Astrocyte (in vitro differentiated cells and primary cell): ENCODE results near the gene HAPLN2. TPM values are rescaled to one million over a fixed set of nuclear protein-coding genes. Genes with fewer than 3 reads are reported as not detected.

Experiments used
- DNase-seq: peaks from one replicate; pipeline ENCODE4 v3.0.0-alpha.2; 2010; ENCODE audit warnings: low read depth
- FAIRE-seq: peaks from 2 replicates; lab custom pipeline; 2011; peaks lifted over from hg19 to GRCh38; lab: Jason Lieb, UNC
- H2AFZ ChIP-seq: 2 replicates; pipeline ENCODE4 v1.6.0; 2012; ENCODE audit warnings: low read depth, low read length, inconsistent platforms
- H3K27ac ChIP-seq: 2 replicates; pipeline ENCODE4 v1.5.1; 2011; ENCODE audit warnings: low read depth, low read length, inconsistent platforms
- H3K27me3 ChIP-seq: 2 replicates; pipeline ENCODE4 v1.6.0; 2011; ENCODE audit warnings: low read length, inconsistent platforms; ENCODE audit not compliant: insufficient read depth
- H3K36me3 ChIP-seq: 2 replicates; pipeline ENCODE4 v1.5.1; 2011; ENCODE audit warnings: low read length, inconsistent platforms; ENCODE audit not compliant: insufficient read depth
- H3K4me1 ChIP-seq: 2 replicates; pipeline ENCODE4 v1.5.1; 2011; ENCODE audit warnings: low read length, inconsistent platforms; ENCODE audit not compliant: insufficient read depth
- H3K4me2 ChIP-seq: 2 replicates; pipeline ENCODE4 v1.6.0; 2012; ENCODE audit warnings: low read length, inconsistent platforms
- H3K4me3 ChIP-seq: 2 replicates; pipeline ENCODE4 v1.5.1; 2011; ENCODE audit warnings: low read depth, mild to moderate bottlenecking, low read length, inconsistent platforms; ENCODE audit not compliant: insufficient read depth
- H3K79me2 ChIP-seq: 2 replicates; pipeline ENCODE4 v1.6.0; 2012; ENCODE audit warnings: mild to moderate bottlenecking, low read length, inconsistent platforms; ENCODE audit not compliant: insufficient read depth
- H3K9ac ChIP-seq: 2 replicates; pipeline ENCODE4 v1.6.0; 2012; ENCODE audit warnings: mild to moderate bottlenecking, low read length, inconsistent platforms
- H3K9me3 ChIP-seq: 2 replicates; pipeline ENCODE4 v1.5.1; 2012; ENCODE audit warnings: low read depth, mild to moderate bottlenecking, low read length, inconsistent platforms; ENCODE audit not compliant: insufficient read depth
- H4K20me1 ChIP-seq: 2 replicates; pipeline ENCODE4 v1.6.0; 2012; ENCODE audit warnings: low read length, inconsistent platforms; ENCODE audit not compliant: insufficient read depth
- H3K27ac Mint-ChIP-seq: one replicate; pipeline ENCODE4 v1.8.0; 2021; ENCODE audit warnings: mild to moderate bottlenecking, mixed read lengths; ENCODE audit not compliant: unreplicated experiment
- H3K27me3 Mint-ChIP-seq: one replicate; pipeline ENCODE4 v1.8.0; 2021; ENCODE audit warnings: low read depth, mixed read lengths; ENCODE audit not compliant: unreplicated experiment
- H3K36me3 Mint-ChIP-seq: one replicate; pipeline ENCODE4 v1.8.0; 2021; ENCODE audit warnings: low read depth, mixed read lengths; ENCODE audit not compliant: unreplicated experiment
- H3K4me1 Mint-ChIP-seq: one replicate; pipeline ENCODE4 v1.8.0; 2021; ENCODE audit warnings: low read depth, mixed read lengths; ENCODE audit not compliant: unreplicated experiment
- H3K4me3 Mint-ChIP-seq: one replicate; pipeline ENCODE4 v1.8.0; 2021; ENCODE audit warnings: mild to moderate bottlenecking, moderate library complexity, mixed read lengths; ENCODE audit not compliant: unreplicated experiment
- H3K9me3 Mint-ChIP-seq: one replicate; pipeline ENCODE4 v1.8.0; 2021; ENCODE audit warnings: mild to moderate bottlenecking, mixed read lengths; ENCODE audit not compliant: unreplicated experiment
- EZH2 ChIP-seq: IDR thresholded peaks from 2 replicates; pipeline ENCODE4 v1.6.1; 2012; ENCODE audit warnings: mild to moderate bottlenecking, low read length, inconsistent platforms; ENCODE audit not compliant: insufficient read depth
- total RNA-seq: library from RNA; stranded (reverse); gene quantifications from 2 replicates; pipeline ENCODE4 v1.2.1, GENCODE V29; 2021
- TF ChIP-seq, protein P1 (sequence below): IDR thresholded peaks from 2 replicates; pipeline ENCODE4 v1.5.1; 2011; ENCODE audit warnings: low read depth, mild to moderate bottlenecking, inconsistent platforms, low read length, moderate library complexity; ENCODE audit not compliant: insufficient read depth

HAPLN2 gene
- total RNA-seq, 1 donor from 2014 or later = not detected

DNA sequence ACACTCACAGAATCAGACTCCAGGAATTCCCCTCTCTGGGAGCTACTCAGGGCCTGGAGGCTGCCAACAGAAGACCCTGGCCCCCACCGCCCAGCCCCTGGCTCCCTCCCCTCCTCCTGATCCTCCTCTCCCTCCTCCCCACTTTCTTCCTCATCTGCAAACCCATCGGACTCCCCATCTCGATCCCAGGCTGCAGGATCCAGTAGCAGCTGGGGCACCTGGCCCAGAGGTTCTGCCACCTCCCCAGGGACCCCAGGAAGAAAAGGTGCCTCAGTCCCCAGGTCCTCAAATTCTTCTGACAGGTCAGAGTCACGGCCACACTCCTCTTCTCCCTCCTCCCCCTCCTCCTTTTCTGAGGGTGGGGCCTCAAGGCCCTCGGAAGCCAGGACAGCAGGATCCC, 50.6 kb downstream of the HAPLN2 start:
- Histone ChIP-seq H3K9me3 (no peaks in the 10 kb centered on the region), H3K36me3 (peaks cover 17% of the 10 kb centered on the region), H3K27ac (no peak overlapping the region), H3K4me1 (peaks cover 34% of the 10 kb centered on the region), H3K79me2 (peaks cover 14% of the 10 kb centered on the region), H3K9ac (no peak overlapping the region), H4K20me1 (peaks cover 22% of the 10 kb centered on the region), H3K4me3 (no peak overlapping the region), H3K27me3 (no peaks in the 10 kb centered on the region), H2AFZ (no peak overlapping the region), H3K4me2 (no peak overlapping the region)
- DNase-seq (no peak), FAIRE-seq (no peak)
- H3K4me1 Mint-ChIP-seq = peaks cover 69% of the 10 kb centered on the region
- no peak for TF ChIP-seq EZH2
- TF ChIP-seq, protein P1, sequence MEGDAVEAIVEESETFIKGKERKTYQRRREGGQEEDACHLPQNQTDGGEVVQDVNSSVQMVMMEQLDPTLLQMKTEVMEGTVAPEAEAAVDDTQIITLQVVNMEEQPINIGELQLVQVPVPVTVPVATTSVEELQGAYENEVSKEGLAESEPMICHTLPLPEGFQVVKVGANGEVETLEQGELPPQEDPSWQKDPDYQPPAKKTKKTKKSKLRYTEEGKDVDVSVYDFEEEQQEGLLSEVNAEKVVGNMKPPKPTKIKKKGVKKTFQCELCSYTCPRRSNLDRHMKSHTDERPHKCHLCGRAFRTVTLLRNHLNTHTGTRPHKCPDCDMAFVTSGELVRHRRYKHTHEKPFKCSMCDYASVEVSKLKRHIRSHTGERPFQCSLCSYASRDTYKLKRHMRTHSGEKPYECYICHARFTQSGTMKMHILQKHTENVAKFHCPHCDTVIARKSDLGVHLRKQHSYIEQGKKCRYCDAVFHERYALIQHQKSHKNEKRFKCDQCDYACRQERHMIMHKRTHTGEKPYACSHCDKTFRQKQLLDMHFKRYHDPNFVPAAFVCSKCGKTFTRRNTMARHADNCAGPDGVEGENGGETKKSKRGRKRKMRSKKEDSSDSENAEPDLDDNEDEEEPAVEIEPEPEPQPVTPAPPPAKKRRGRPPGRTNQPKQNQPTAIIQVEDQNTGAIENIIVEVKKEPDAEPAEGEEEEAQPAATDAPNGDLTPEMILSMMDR = no peak
- peaks cover 24% of the 10 kb centered on the region for H3K36me3 Mint-ChIP-seq
- H3K4me3 Mint-ChIP-seq = no peak overlapping the region
- no peaks in the 10 kb centered on the region for H3K9me3 Mint-ChIP-seq
- H3K27me3 Mint-ChIP-seq = no peaks in the 10 kb centered on the region
- no peak overlapping the region for H3K27ac Mint-ChIP-seq

DNA sequence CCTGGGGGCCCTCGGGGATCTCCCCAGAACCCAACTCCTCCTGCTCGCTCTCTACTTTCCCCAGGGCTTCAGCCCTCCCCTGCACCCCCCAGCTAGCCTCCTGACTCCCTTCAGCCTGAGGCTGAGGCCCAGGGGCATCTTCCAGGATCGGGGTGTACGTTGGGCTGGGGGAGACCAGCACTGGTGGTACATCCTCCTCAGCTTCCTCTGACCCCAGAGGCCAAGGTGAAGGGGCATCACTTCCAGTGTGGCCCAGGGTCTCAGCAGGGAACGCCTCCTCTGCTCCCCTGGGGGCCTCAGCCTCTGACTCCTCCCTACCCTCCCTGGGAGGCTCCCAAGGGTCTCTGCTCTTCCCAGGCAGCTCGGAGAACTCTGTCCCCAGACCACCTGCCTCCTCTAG, 51.1 kb downstream of the HAPLN2 start:
- no peak overlapping the region for H3K4me3 Mint-ChIP-seq
- no peaks in the 10 kb centered on the region for H3K27me3 Mint-ChIP-seq
- DNase-seq (no peak), FAIRE-seq (no peak)
- Histone ChIP-seq H3K79me2 (peaks cover 19% of the 10 kb centered on the region), H3K27ac (no peak overlapping the region), H3K4me2 (no peak overlapping the region), H4K20me1 (peaks cover 28% of the 10 kb centered on the region), H3K4me1 (peaks cover 34% of the 10 kb centered on the region), H3K4me3 (no peak overlapping the region), H2AFZ (no peak overlapping the region), H3K9ac (no peak overlapping the region), H3K27me3 (no peaks in the 10 kb centered on the region), H3K9me3 (no peaks in the 10 kb centered on the region), H3K36me3 (peaks cover 17% of the 10 kb centered on the region)
- TF ChIP-seq EZH2 = no peak
- TF ChIP-seq, protein P1 = no peak
- H3K4me1 Mint-ChIP-seq = peaks cover 68% of the 10 kb centered on the region
- H3K36me3 Mint-ChIP-seq = peaks cover 24% of the 10 kb centered on the region
- no peaks in the 10 kb centered on the region for H3K9me3 Mint-ChIP-seq
- no peak overlapping the region for H3K27ac Mint-ChIP-seq

DNA sequence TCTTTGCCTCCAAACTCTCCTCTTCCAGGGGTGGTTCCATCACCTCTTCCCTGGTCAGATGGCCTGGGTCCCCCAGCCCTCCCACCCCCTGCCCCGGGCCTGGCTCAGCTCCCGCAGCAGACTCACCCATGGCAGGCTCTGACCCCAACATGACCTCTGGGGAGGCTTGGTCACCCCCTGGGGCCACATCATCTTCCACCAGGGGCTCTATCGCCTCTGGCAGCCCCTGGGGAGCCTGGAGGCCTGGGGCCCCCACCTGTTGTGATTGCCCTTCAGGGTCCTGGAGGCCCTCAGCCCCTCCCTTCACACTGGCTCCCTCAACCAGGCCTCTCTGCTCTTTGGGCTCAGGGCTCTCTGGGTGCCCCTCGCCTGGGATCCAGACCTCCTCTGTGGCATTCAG, 51.6 kb downstream of the HAPLN2 start:
- no peak for DNase-seq

More for the DNA sequence above, 51.6 kb downstream of the HAPLN2 start:
- Histone ChIP-seq H3K4me3 (no peak overlapping the region), H3K27me3 (no peaks in the 10 kb centered on the region), H3K79me2 (peaks cover 24% of the 10 kb centered on the region), H3K9ac (no peak overlapping the region), H4K20me1 (peaks cover 29% of the 10 kb centered on the region), H3K4me1 (peaks cover 34% of the 10 kb centered on the region), H3K9me3 (no peaks in the 10 kb centered on the region), H2AFZ (no peak overlapping the region), H3K4me2 (no peak overlapping the region), H3K36me3 (peaks cover 17% of the 10 kb centered on the region), H3K27ac (no peak overlapping the region)
- no peaks in the 10 kb centered on the region for H3K27me3 Mint-ChIP-seq
- no peaks in the 10 kb centered on the region for H3K9me3 Mint-ChIP-seq
- peak overlapping the region; percentile 60 for H3K4me3 Mint-ChIP-seq
- FAIRE-seq = no peak
- H3K27ac Mint-ChIP-seq = peak overlapping the region; percentile 71
- peaks cover 66% of the 10 kb centered on the region for H3K4me1 Mint-ChIP-seq
- TF ChIP-seq, protein P1 = no peak
- TF ChIP-seq EZH2 = no peak
- peaks cover 24% of the 10 kb centered on the region for H3K36me3 Mint-ChIP-seq
